CD4-positive, CD25-positive, alpha-beta regulatory T cell (primary cell): ENCODE measurements around the gene AVPI1. TPM values are rescaled to one million over a fixed set of nuclear protein-coding genes. Genes with fewer than 3 reads are reported as not detected.

Source experiments
- ATAC-seq, 2 donors: fragments of 150-1000 bp; cut with Tn5 transposase; one replicate each; pipeline ENCODE4 v1.10.0; 2021; ENCODE audit warnings: low read depth in 2 of 2, moderate number of reproducible peaks in 2 of 2, moderate library complexity in 1 of 2
- DNase-seq, 3 donors: peaks; one replicate each; pipeline versions ENCODE4 v3.0.0 to v3.0.0-alpha.2; 2012 to 2022; ENCODE audit warnings: mixed read lengths in 1 of 3
- H3K27ac ChIP-seq: one replicate; pipeline ENCODE4 v1.7.0; 2013; ENCODE audit warnings: mild to moderate bottlenecking, low read length; ENCODE audit not compliant: insufficient read depth, poor library complexity, severe bottlenecking
- H3K27me3 ChIP-seq: one replicate; pipeline ENCODE4 v1.7.0; 2013; ENCODE audit warnings: low read length; ENCODE audit not compliant: control insufficient read depth, insufficient read depth
- H3K36me3 ChIP-seq: one replicate; pipeline ENCODE4 v1.7.0; 2013; ENCODE audit warnings: mild to moderate bottlenecking, low read length, moderate library complexity; ENCODE audit not compliant: control insufficient read depth, insufficient read depth
- H3K4me1 ChIP-seq: 2 replicates; pipeline ENCODE4 v1.7.0; 2013; ENCODE audit warnings: mild to moderate bottlenecking, low read length; ENCODE audit not compliant: insufficient read depth, control insufficient read depth, poor library complexity, severe bottlenecking
- H3K4me3 ChIP-seq: one replicate; pipeline ENCODE4 v1.7.0; 2013; ENCODE audit warnings: low read depth, mild to moderate bottlenecking, low read length, moderate library complexity
- H3K9me3 ChIP-seq, 2 experiments: 1 replicate in 1 of 2; 2 replicates in 1 of 2; pipeline ENCODE4 v1.7.0; 2013; ENCODE audit warnings: low read length in 2 of 2, mild to moderate bottlenecking in 1 of 2, moderate library complexity in 1 of 2; ENCODE audit not compliant: control insufficient read depth in 2 of 2
- H3K27ac Mint-ChIP-seq, 3 donors: one replicate each; pipeline ENCODE4 v1.8.0; 2020 to 2022; ENCODE audit warnings: mild to moderate bottlenecking in 3 of 3, mixed read lengths in 3 of 3, moderate library complexity in 2 of 3
- H3K27me3 Mint-ChIP-seq: one replicate; pipeline ENCODE4 v1.8.0; 2022; ENCODE audit warnings: mild to moderate bottlenecking, mixed read lengths
- H3K36me3 Mint-ChIP-seq: one replicate; pipeline ENCODE4 v1.8.0; 2020; ENCODE audit warnings: mixed read lengths
- H3K4me1 Mint-ChIP-seq, 4 donors: one replicate each; pipeline ENCODE4 v1.8.0; 2020 to 2022; ENCODE audit warnings: mixed read lengths in 4 of 4, mild to moderate bottlenecking in 1 of 4
- H3K4me3 Mint-ChIP-seq, 4 donors: one replicate each; pipeline ENCODE4 v1.8.0; 2020 to 2022; ENCODE audit warnings: mild to moderate bottlenecking in 4 of 4, mixed read lengths in 4 of 4, moderate library complexity in 3 of 4
- H3K9me3 Mint-ChIP-seq, 7 donors: one replicate each; pipeline ENCODE4 v1.8.0; 2020 to 2022; ENCODE audit warnings: mixed read lengths in 7 of 7, mild to moderate bottlenecking in 3 of 7, moderate library complexity in 2 of 7
- polyA plus RNA-seq, 4 donors: library from polyadenylated mRNA; unstranded; fragments of 300-500 nt; fragmentation: Illumina TruSeq; gene quantifications; one replicate each; pipeline ENCODE4 v1.2.3, GENCODE V29; 2021
- total RNA-seq: library from RNA; stranded (reverse); gene quantifications from one replicate; pipeline ENCODE4 v1.2.3, GENCODE V29; 2022

Gene AVPI1
- total and polyA plus RNA-seq, 5 donors from 2014 or later, result 1.9 to 11.1 (median 3.0) TPM

GRCh38 chr10:97669571-97669970 lies 17.5 kb downstream of the AVPI1 start:
- peaks cover 40% of the 10 kb centered on the region for H3K36me3 Mint-ChIP-seq
- no peak for ATAC-seq
- no peak overlapping the region for H3K4me3 Mint-ChIP-seq
- Histone ChIP-seq H3K4me3 (no peak overlapping the region), H3K27me3 (no peaks in the 10 kb centered on the region), H3K9me3 (no peaks in the 10 kb centered on the region), H3K4me1 (no peaks in the 10 kb centered on the region), H3K36me3 (peaks cover 42% of the 10 kb centered on the region), H3K27ac (no peak overlapping the region)
- no peaks in the 10 kb centered on the region for H3K9me3 Mint-ChIP-seq
- no peaks in the 10 kb centered on the region for H3K27me3 Mint-ChIP-seq
- H3K27ac Mint-ChIP-seq, result no peak overlapping the region
- DNase-seq, result no peak
- peaks cover 0 to 2% (median 0%) of the 10 kb centered on the region in 4 donors for H3K4me1 Mint-ChIP-seq

GRCh38 chr10:97667463-97667862 lies 19.6 kb downstream of the AVPI1 start:
- no peaks in the 10 kb centered on the region for H3K27me3 Mint-ChIP-seq
- no peak overlapping the region for H3K27ac Mint-ChIP-seq
- H3K27ac ChIP-seq, result no peak overlapping the region
- H3K36me3 Mint-ChIP-seq, result peaks cover 40% of the 10 kb centered on the region
- peaks cover 0 to 2% (median 0%) of the 10 kb centered on the region in 4 donors for H3K4me1 Mint-ChIP-seq
- no peak overlapping the region for H3K4me3 Mint-ChIP-seq
- no peaks in the 10 kb centered on the region for H3K4me1 ChIP-seq
- no peaks in the 10 kb centered on the region for H3K27me3 ChIP-seq
- peaks cover 50% of the 10 kb centered on the region for H3K36me3 ChIP-seq
- H3K9me3 Mint-ChIP-seq, result no peaks in the 10 kb centered on the region
- H3K4me3 ChIP-seq, result no peak overlapping the region
- DNase-seq (no peak), ATAC-seq (no peak)
- no peaks in the 10 kb centered on the region for H3K9me3 ChIP-seq

GRCh38 chr10:97666992-97667391 lies 20.0 kb downstream of the AVPI1 start:
- DNase-seq, result no peak
- ATAC-seq, result no peak
- peaks cover 0 to 2% (median 0%) of the 10 kb centered on the region in 4 donors for H3K4me1 Mint-ChIP-seq
- Histone ChIP-seq H3K9me3 (no peaks in the 10 kb centered on the region), H3K4me3 (no peak overlapping the region), H3K27ac (no peak overlapping the region), H3K4me1 (no peaks in the 10 kb centered on the region), H3K36me3 (peaks cover 51% of the 10 kb centered on the region), H3K27me3 (no peaks in the 10 kb centered on the region)
- peaks cover 44% of the 10 kb centered on the region for H3K36me3 Mint-ChIP-seq
- H3K27me3 Mint-ChIP-seq, result no peaks in the 10 kb centered on the region
- H3K9me3 Mint-ChIP-seq, result no peaks in the 10 kb centered on the region
- H3K27ac Mint-ChIP-seq, result no peak overlapping the region
- H3K4me3 Mint-ChIP-seq, result no peak overlapping the region

GRCh38 chr10:97664282-97664850 lies 22.7 kb downstream of the AVPI1 start:
- H3K27me3 Mint-ChIP-seq, result no peaks in the 10 kb centered on the region
- H3K36me3 Mint-ChIP-seq, result peaks cover 46% of the 10 kb centered on the region
- H3K4me1 Mint-ChIP-seq, result peaks cover 0 to 2% (median 0%) of the 10 kb centered on the region in 4 donors
- H3K4me3 ChIP-seq, result no peak overlapping the region
- H3K4me1 ChIP-seq, result no peaks in the 10 kb centered on the region
- peaks cover 50% of the 10 kb centered on the region for H3K36me3 ChIP-seq
- no peak for DNase-seq
- no peaks in the 10 kb centered on the region for H3K9me3 Mint-ChIP-seq
- H3K9me3 ChIP-seq, result no peaks in the 10 kb centered on the region
- ATAC-seq, result no peak
- H3K27me3 ChIP-seq, result no peaks in the 10 kb centered on the region
- H3K4me3 Mint-ChIP-seq, result no peak overlapping the region
- H3K27ac ChIP-seq, result no peak overlapping the region
- no peak overlapping the region for H3K27ac Mint-ChIP-seq

DNA sequence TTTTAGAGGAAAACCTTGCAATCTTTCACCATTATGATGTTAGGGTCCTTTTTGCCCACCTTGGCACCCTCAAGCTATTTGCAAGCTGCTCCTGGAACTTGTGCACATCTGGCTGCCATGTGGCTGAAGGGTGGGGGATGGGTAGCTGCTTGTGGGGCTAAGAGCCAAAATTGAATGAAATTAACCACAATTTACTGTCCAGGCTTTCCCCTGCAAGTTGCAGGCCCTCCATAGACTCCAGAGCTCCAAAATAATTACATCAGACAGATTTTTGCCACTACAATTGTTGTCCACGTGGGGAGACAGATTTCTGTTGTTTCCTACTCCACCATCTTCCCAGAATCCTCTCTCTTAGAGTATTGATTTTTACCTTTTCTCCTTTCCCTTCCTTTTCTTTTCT lies 27.5 kb downstream of the AVPI1 start:
- H3K4me1 ChIP-seq, result peaks cover 3% of the 10 kb centered on the region
- Mint-ChIP-seq H3K4me1 (peaks cover 3 to 11% (median 8%) of the 10 kb centered on the region in 4 donors), H3K4me3 (no peak overlapping the region), H3K36me3 (peaks cover 55% of the 10 kb centered on the region), H3K27me3 (no peaks in the 10 kb centered on the region), H3K9me3 (no peaks in the 10 kb centered on the region), H3K27ac (peak overlapping the region in 1 of 3 donors; percentile 14)
- H3K36me3 ChIP-seq, result peaks cover 50% of the 10 kb centered on the region
- H3K9me3 ChIP-seq, result no peaks in the 10 kb centered on the region
- no peak overlapping the region for H3K27ac ChIP-seq
- H3K4me3 ChIP-seq, result no peak overlapping the region
- DNase-seq (no peak), ATAC-seq (no peak)
- no peaks in the 10 kb centered on the region for H3K27me3 ChIP-seq

GRCh38 chr10:97656777-97657176 lies 30.3 kb downstream of the AVPI1 start:
- H3K4me3 Mint-ChIP-seq, result no peak overlapping the region
- no peaks in the 10 kb centered on the region for H3K27me3 Mint-ChIP-seq
- peaks cover 3% of the 10 kb centered on the region for H3K4me1 ChIP-seq
- H3K9me3 ChIP-seq, result no peaks in the 10 kb centered on the region
- H3K36me3 ChIP-seq, result peaks cover 55% of the 10 kb centered on the region
- ATAC-seq (no peak), DNase-seq (no peak)
- no peak overlapping the region for H3K4me3 ChIP-seq
- H3K27me3 ChIP-seq, result no peaks in the 10 kb centered on the region
- no peaks in the 10 kb centered on the region for H3K9me3 Mint-ChIP-seq
- H3K36me3 Mint-ChIP-seq, result peaks cover 52% of the 10 kb centered on the region
- H3K27ac ChIP-seq, result no peak overlapping the region
- H3K27ac Mint-ChIP-seq, result peak overlapping the region in 1 of 3 donors; percentile 31
- peaks cover 5 to 17% (median 9%) of the 10 kb centered on the region in 4 donors for H3K4me1 Mint-ChIP-seq

GRCh38 chr10:97651773-97652172 lies 35.3 kb downstream of the AVPI1 start:
- H3K4me3 ChIP-seq, result no peak overlapping the region
- H3K36me3 ChIP-seq, result peaks cover 45% of the 10 kb centered on the region
- H3K27me3 ChIP-seq, result no peaks in the 10 kb centered on the region
- H3K9me3 ChIP-seq, result no peaks in the 10 kb centered on the region
- H3K36me3 Mint-ChIP-seq, result peaks cover 34% of the 10 kb centered on the region
- ATAC-seq (no peak), DNase-seq (no peak)
- H3K4me3 Mint-ChIP-seq, result no peak overlapping the region
- H3K27me3 Mint-ChIP-seq, result no peaks in the 10 kb centered on the region
- H3K27ac Mint-ChIP-seq, result no peak overlapping the region
- peaks cover 13% of the 10 kb centered on the region for H3K4me1 ChIP-seq
- peaks cover 11 to 26% (median 18%) of the 10 kb centered on the region in 4 donors for H3K4me1 Mint-ChIP-seq
- H3K27ac ChIP-seq, result no peak overlapping the region
- H3K9me3 Mint-ChIP-seq, result no peaks in the 10 kb centered on the region

GRCh38 chr10:97650726-97651125 lies 36.3 kb downstream of the AVPI1 start:
- Mint-ChIP-seq H3K27ac (no peak overlapping the region), H3K27me3 (no peaks in the 10 kb centered on the region), H3K4me3 (no peak overlapping the region), H3K4me1 (peaks cover 11 to 28% (median 20%) of the 10 kb centered on the region in 4 donors), H3K36me3 (peaks cover 26% of the 10 kb centered on the region), H3K9me3 (no peaks in the 10 kb centered on the region)
- H3K27me3 ChIP-seq, result no peaks in the 10 kb centered on the region
- no peak overlapping the region for H3K4me3 ChIP-seq
- H3K9me3 ChIP-seq, result no peaks in the 10 kb centered on the region
- peaks cover 13% of the 10 kb centered on the region for H3K4me1 ChIP-seq
- no peak overlapping the region for H3K27ac ChIP-seq
- DNase-seq, result no peak
- no peak for ATAC-seq
- peaks cover 37% of the 10 kb centered on the region for H3K36me3 ChIP-seq
